Fibroblast of the conjunctiva (primary cell): ENCODE measurements around the gene CYS1.
A peak's percentile ranks its signal among the peaks of the same experiment; 100 is the strongest.
"Not testable (repeated sequence)": the region's sequence is repeated elsewhere in the genome, so short reads cannot be mapped to it uniquely, and the experiment has no call there.

ENCODE experiments used
- DNase-seq: peaks from one replicate; pipeline ENCODE4 v3.0.0-alpha.2; 2010; ENCODE audit warnings: low read depth

The CYS1 gene

GRCh38 chr2:10046931-10047330 is 33.3 kb downstream of the CYS1 start:
- no peak for DNase-seq

- DNase-seq, result no peak
Measured at GRCh38 chr2:10045561-10046355, 34.5 kb downstream of the CYS1 start.

- DNase-seq, result peak; percentile 88
Measured at GRCh38 chr2:10043906-10044601, 36.2 kb downstream of the CYS1 start.

DNA sequence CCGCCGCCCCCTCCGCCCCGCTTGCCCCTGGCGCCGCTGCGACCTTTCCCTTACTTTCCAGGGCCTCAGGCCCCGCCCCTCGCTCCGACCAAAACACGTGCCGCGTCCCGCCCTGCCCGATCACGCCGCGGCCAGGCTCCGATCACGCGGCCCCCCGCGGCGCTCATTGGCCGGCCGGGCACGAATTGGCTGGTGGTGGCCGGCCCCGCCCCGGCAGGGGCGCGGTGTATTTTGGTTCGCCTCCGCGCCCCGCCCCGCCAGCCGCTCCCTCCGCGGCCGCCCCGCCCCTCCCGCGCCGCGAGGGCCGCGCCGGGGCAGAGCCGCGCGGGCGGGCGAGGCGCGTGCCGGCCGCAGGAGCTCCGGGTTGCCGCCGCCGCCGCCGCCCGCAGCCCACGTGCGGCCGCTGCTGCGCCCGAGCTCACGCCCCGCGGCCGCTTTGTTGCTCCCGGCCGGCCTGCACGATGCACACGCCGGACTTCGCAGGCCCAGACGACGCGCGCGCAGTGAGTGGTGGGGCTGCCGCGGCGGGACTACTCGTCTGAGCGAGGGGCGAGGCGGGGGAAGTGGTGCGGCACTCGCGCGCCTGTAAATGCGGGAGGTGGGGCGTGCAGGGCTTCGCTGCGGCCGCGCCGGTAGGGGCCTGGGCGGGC is 36.8 kb downstream of the CYS1 start, which contains the start of gene KLF11:
TSS of gene KLF11 (plus strand) at position 295 of the 650 bp plus-strand sequence. CDS start at position 462, 167 bp downstream.
- peak; percentile 75 for DNase-seq

DNA sequence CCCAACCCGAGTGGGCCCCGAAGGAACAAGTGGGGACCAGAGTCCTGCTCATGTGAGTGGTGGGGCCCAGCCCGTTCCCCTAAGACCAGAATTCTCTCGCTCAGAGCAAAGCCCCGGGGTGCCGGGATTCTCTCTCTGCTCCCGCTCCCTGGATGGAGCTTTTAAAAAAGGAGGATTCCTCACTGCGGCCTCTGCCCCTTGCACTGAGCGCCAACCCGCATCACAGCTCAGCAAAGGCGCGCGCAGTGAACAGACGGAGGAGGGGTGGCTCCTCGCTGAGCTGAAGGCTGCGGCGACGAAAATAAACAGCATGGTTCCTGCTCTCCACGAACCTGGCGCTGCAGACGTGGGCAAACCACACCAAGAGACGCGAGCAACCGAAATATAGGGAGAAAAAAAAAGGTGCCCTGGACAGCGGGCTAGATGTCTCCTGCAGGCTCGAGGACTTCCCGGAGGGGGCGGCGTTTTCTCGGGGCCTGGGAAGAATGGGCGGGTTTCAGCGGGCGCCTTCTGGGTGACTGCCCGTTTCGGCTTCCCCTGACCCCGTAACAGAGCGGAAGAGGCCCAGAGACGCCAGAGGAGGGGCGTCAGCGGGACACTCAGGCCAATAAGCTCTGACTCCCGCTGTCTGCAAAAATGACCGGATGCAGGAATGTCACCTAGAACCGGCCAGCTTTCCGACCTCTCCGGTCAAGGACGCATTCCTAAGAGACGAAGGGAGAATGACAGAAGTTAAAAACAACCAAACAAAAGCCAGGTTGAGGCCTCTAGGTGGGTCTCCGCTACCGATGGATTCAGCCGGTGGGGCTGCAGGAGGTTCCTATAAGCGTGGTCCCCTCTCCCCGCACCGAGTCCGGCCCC is 37.7 kb downstream of the CYS1 start:
- peak; percentile 33 for DNase-seq

- no peak for DNase-seq
Measured at GRCh38 chr2:10041711-10042110, 38.5 kb downstream of the CYS1 start.

GRCh38 chr2:10039658-10040410 is 40.4 kb downstream of the CYS1 start:
- DNase-seq, result no peak

GRCh38 chr2:10038716-10039115 is 41.5 kb downstream of the CYS1 start:
- no peak for DNase-seq

- DNase-seq, result no peak
Measured at GRCh38 chr2:10038123-10038522, 42.1 kb downstream of the CYS1 start.

DNA sequence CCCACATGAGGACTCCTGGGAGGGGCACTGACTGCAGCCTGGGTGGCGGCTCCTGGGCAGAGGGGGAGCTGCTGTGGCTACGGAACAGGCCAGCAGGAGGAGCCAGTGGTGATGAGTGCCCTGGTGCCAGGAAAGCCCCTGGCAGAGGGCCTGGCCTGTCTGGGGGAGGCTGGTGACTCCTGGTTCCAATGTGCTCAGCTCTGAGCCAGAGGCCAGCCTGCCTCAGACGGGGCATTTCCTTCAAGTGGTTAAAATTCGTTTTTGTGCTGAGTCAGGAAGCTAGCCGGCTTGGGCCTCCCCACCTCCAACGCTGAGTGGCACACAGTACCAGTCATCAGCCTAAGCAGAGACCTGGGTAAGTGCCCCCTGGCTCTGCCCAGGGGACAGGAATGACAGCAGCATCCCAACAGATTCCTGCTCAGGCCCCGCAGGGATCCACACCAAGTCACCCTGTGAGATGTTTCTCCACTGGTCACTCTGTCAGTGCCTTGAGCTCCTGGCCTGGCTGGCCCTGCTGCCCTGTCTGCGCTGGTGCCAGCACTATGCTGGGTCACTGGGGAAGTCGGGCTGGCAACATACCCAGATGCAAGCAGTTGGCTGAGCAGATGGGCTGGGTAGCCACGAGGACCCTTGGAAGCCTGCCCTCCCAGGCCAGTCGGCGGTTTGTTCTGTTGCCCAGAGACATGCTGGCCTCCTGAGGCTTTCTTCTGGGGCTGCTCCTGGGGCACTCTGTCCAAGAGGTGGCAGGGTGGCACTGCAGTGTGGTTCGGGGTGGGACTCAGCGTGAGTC is 43.9 kb downstream of the CYS1 start:
- peak; percentile 54 for DNase-seq

GRCh38 chr2:10035633-10036032 is 44.6 kb downstream of the CYS1 start:
- DNase-seq, result no peak

DNA sequence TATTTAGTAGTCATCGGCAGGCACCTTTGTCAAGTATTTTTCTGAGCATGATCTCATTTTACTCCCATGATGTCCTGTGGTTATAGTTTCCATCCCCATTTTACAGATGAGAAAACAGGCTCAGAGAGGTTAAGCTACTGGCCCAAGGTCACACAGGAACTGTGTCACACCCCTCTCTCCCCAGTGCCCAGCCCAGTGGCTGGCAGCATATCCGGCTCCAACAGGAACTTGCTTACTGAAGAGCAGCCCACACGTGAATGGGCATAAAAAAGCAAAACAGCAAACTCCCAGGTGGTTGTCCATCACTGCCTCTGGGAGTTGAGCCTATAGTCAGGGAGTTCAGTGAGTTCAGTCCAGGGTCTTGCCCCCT is 45.2 kb downstream of the CYS1 start:
- no peak for DNase-seq

GRCh38 chr2:10034333-10035052 is 45.7 kb downstream of the CYS1 start:
- no peak for DNase-seq

DNA sequence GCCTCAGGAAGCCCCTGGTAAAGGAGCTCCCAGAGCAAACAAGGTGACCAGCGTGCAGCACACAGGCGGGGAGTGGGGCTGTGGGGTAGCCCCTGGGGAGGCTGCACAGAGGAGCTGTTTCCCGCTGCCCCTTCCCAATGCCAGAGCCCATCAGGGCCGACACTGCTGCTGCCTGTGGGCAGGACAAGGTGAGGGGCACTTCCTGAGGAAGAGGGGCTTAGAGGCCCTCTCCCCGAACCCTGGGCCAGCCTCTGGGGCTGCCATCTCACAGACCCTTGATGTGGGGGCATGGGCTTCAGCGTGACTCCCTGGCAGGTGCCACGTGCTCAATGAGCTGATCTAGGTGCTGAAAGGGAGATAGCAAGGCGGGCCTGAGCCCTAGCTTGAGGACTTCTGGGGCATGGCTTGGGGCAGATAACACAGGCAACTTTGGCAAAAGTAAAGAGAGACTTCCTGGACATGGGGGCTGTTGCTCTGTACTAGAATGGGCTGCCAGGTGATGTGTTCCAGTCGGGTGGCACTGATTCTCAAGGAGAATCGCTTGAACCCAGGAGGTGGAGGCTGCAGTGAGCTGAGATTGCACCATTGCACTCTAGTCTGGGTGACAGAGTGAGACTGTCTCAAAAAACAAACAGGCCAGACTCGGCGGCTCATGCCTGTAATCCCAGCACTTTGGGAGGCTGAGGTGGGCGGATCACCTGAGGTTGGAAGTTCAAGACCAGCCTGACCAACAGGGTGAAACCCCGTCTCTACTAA is 46.8 kb downstream of the CYS1 start:
- no peak for DNase-seq

DNA sequence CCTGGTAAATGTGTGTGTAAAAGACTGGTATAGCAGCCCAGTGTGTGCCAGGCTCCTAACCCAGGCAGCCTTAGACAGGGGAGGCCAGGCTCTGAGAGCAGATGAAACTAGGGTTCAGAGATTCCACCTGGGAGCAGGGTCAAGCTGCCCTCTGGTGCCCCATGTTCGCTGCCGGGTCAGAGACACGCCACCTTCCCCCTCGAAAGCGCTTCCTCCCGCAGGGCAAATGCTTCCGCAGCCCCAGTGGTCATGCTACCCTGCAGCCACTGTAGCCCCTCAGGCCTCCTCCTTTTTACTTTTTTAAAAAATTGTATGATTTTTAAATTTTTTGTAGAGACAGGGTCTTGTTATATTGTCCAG is 47.5 kb downstream of the CYS1 start:
- no peak for DNase-seq

DNA sequence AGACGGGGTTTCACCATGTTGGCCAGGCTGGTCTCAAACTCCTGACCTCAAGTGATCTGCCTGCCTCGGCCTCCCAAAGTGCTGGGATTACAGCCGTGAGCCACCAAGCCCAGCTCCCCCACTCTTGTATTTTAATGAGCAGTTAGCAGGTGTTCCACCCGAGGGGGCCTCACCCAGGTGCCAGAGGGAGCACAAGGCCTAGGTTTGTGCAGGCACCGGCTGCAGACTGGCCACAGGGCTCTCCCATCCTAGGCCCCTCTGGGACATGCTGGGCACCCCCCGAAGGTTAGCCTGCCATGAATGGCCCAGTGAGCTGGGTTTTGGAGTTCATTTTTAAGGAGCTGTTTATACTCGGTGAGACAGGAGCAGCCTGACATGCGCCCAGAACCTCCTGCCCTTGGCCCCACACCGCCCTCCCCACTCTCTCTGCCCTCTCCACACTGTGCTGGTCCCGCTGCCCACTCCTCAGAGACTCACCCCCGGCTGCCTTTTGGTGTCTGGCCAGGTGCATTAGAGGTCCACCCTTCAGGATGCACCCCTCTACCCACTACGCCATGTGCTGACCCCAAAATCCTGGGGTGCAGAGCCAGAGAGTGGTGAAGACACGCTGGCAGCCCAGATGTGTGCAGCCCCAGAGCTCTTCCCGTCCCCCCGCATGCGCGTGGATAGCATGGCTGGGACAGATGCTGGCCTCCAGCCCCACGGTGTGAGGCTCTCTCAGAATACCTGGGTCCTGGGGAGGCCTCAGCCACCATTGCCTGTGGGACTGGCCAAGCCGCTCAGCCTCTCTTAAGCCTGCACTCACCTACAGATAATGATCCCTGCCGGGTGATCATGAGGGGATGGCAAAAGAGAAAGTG is 48.1 kb downstream of the CYS1 start:
- no peak for DNase-seq

DNA sequence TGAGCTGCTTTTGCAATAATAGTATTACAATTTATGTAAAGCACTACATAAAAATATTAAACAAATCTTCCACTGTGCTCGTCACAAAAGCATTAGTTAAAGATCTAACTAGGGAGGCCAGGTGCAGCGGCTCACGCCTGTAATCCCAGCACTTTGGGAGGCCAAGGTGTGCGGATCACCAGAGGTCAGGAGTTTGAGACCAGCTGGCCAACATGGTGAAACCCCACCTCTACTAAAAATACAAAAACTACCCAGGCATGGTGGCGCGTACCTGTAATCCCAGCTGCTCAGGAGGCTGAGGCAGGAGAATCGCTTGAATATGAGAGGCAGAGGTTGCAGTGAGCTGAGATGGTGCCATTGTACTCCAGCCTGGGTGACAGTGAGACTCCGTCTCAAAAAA is 49.4 kb downstream of the CYS1 start:
- DNase-seq, result not testable (repeated sequence)

DNA sequence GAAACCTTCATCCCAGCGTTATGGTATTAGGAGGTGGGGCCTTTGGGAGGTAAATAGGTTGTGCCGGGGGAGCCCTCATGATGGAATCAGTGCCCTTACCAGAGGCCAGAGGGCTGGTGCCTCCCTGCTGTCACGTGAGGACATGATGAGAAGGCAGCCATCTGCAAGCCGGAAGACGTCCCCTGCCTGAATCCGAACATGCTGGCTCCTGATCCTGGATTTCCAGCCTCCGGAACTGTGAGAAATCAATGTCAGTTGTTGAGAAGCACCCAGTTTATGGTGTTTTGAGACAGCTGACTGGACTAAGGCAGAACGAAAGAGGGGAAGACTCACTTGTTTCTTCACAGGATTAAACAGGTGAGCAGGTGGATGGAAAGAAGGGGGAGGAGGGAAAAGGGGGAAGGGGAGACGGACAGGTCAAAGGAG is 49.9 kb downstream of the CYS1 start:
- DNase-seq, result no peak
